Measurements from ENCODE around the gene SLC43A2.

DNA sequence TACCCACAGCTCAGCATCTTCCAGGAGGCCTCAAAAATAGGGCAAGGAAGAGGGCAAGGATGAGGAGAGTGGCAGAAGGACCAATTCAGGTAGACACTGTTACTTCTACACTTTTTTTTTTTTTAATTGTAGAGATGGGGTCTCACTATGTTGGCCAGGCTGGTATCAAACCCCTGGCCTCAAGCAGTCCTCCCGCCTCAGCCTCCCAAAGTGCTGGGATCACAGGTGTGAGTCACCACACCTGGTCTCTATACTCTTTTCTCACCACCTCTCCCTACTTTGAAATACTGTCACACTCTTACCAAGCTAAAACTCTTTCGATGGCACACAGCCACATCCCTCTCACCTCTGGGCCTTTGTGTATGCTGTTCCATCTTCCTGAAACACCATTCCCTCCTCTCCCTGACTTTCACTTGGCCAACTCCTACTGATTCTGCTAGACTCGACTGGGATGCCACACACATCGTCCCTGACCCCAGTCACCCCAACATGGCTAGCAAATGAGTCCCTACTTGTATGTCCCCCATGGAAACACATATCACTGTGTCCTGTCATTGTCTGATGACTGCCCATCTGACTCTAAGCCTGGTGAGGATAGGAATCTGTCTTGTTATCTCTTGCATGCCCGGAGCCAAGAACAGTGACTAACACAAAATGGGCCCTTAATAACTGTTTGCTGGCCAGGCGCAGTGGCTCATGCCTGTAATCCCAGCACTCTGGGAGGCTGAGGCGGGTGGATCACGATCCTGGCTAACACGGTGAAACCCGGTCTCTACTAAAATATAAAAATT is 7.2 kb upstream of the SLC43A2 start:
- TF ChIP-seq, protein P1, sequence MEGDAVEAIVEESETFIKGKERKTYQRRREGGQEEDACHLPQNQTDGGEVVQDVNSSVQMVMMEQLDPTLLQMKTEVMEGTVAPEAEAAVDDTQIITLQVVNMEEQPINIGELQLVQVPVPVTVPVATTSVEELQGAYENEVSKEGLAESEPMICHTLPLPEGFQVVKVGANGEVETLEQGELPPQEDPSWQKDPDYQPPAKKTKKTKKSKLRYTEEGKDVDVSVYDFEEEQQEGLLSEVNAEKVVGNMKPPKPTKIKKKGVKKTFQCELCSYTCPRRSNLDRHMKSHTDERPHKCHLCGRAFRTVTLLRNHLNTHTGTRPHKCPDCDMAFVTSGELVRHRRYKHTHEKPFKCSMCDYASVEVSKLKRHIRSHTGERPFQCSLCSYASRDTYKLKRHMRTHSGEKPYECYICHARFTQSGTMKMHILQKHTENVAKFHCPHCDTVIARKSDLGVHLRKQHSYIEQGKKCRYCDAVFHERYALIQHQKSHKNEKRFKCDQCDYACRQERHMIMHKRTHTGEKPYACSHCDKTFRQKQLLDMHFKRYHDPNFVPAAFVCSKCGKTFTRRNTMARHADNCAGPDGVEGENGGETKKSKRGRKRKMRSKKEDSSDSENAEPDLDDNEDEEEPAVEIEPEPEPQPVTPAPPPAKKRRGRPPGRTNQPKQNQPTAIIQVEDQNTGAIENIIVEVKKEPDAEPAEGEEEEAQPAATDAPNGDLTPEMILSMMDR (IDR thresholded peaks at IDR 0.05), result no peak
- TF ChIP-seq EP300 (IDR thresholded peaks at IDR 0.05) (no peak), POLR2AphosphoS5 (IDR thresholded peaks at IDR 0.05) (no peak), POLR2A (IDR thresholded peaks at IDR 0.05) (no peak)

All from stomach (tissue), 4 donors.